ENCODE measurements around the gene CSNK1G1.

The CSNK1G1 gene

DNA sequence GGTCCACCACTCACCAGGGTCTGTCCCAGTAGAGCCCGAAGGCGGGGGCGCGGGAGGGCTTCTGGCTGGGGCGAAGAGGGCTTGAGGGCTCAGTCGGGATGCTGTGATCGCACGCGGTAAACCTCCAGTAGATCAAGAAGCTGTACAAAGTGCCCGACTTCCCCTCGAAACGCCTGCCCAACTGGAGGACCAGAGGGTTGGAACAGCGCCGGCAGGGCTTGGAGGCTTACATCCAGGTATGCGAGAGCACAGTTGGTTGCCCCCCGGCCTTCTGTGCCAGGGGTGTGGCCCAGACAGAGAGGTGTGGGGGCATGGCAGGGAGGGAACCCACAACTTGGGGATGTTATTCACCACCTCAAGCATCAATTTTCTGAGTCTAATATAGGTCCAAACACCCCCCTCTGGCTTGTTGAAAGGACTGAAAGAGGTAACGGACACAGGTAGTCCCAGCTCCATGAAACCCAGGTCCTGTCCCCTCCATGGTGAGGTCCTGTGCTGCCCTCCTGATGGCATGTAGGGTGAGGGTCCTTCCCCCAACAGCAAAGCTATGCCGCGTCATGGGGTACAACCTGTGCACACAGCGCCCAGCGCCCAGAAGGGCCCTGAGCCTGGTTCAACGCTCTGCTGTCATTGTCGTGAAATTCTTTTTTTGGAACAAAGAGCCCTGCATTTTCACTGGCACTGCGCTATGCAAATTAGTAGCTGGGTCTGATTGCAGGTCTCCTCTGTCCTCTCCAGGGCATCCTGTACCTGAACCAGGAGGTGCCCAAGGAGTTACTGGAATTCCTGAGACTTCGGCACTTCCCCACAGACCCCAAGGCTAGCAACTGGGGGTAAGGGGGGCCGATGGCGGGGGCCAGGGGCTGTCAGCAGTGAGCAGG lies 203.2 kb downstream of the CSNK1G1 start:
- DNase-seq: no peak

DNA sequence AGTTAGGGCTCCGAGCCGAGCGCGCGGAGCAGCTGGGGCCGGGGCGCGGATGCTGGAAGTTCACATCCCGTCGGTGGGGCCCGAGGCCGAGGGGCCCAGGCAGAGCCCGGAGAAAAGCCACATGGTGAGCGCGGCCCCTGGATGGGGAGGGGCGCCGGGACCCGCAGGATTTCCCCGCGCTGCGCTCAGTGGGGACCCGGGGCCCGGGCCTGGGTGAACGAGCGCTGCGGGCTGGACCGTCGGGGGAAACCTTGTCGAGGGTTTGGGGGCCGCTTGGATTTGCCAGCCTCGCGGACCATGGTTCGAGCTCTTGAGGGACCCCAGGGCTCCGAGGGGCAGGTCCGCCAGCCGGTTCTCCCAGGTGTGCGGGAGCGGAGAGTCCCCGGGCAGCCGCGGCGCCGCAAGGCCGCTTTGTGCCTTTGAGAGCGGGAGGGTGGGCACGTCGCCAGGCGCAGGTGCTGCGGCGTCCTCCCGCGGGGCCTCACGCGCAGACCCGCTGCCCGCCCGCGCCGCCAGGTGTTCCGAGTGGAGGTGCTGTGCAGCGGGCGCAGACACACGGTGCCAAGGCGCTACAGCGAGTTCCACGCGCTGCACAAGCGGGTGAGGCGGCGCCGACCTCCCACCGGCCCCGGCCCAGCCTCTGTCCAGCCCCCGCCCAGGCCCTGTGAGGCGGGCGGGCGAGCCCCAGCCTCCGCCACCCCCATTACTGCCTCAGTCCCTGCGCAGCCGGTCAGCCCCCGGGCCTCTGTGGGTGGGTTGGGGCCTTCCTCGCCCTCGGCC lies 204.1 kb downstream of the CSNK1G1 start, which contains the start of gene SNX22:
TSS of gene SNX22 (plus strand) at position 5 of the 780 bp plus-strand sequence. CDS start at position 50, 45 bp downstream.
- DNase-seq: peak; percentile 13 to 36

DNA sequence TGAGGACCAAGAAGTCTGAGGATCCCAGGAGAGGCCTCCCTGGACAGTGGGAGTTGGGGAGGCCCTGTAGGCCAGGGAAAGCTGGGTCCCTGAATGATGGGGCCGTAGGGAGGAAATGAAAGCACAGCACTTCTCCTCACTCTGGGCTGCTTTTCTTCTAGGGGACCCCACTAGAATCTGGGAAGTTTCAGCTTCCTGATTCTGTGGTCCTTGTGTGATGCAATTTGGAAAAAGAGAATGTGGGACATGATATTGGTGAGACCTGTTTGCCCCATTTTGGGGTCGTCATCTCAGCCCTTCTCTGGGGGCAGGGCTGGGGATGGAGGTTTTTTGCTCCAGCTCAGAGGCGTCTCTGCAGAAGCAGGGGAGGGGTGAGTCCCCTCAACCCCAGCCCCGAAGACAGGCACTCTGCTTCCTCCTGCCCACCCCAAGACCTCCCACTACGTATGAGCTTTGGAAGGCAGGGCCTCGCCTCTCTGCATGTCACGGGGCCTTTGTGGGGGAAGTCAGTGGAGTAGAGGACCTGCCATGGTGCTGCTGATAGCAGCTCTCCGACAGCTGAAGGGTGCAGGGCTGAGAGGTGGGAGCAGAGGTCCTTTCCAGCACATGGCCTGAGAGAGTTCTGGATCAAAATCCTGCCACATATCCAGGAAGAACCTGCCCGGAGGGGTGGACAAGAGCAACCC lies 205.9 kb downstream of the CSNK1G1 start:
- DNase-seq: no peak

DNA sequence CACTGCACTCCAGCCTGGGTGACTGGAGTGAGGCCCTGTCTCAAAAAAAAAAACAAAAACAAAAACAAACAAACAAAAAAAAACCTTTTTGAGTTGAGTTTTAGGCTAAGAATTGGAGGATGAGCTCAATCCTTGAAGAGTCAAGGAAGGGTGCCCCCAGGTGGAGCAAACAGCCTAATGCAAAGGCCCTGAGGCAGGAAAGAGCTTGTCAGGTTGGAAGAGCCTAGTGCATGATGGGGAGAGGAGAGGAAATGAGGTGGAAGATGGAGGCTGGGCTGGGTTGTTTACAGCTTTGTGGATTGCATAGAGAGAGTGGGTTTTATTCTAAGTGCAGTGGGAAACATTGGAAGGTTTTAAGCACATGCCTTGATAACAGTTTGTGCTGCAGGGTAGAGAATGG lies 206.5 kb downstream of the CSNK1G1 start:
- DNase-seq: no peak

DNA sequence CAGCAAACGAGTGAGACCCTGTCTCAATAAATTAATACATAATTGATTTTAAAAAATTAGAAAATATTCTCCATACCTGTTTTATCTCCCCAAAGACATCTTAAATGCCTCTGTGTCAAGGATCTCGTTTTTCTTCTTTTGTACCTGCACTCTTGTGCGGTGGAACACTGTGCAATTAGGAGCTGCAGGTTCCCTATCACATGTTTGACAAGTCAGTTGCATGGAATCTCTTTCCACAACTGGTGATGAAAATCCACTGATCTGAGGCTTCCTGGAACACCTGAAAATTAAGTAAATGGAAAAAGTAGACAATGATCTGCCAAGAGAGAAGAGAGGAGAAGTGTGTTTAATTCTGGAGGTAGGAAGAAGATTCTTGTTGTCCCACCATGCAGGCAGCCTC lies 207.4 kb downstream of the CSNK1G1 start:
- DNase-seq: no peak

DNA sequence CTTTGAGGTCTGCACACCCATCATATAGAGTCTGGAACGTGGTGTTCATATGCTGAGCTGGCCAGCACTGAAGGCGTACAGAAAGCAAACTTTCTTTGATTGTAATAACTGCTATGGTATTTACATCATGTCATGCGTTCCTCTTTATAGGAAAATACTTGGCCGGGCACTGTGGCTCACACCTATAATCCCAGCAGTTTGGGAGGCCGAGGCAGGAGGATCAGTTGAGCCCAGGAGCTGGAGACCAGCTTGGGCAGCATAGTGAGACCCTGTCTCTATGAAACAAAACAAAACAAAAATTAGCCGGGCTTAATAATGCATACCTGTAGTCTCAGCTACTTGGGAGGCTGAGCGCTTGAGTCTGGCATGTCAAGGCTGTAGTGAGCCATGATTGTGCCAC lies 207.8 kb downstream of the CSNK1G1 start:
- no peak for DNase-seq

DNA sequence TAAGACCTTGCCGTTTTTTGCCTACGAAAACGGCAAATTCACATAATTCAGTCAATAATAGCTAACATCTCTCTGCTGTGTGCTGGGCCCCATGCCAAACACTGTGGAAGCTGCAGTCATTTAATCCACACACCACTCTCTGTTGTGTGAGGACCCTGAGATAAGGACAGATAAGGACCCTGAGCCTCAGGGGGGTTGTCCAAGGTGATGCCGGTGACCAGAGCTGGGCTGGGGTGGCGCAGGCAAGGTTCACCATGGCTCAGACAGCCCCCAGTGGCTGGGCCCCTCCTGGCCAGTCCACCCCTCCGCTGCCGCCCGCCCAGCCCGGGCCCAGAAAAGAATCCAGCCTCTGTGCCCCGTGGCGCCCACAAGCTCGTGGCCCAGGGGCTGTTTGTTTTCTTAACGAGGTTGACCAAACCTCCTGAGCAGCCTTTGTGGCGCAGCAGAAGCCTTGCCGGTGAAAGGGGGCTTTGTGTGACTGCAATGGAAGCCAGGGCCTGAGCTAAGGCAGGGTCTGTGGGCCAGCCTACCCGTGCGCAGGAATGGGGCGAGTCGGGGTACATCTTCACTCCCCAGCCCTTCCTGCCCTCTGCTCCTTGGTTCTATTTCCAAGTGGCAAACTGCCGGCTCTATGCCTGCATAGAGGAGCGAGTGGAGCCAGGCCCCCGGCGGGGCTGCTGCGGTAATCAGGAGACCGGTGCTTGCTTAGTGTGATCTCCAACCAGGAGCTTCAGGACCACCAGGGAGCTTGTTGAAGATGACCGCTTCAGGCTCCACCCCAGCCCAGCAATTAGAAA lies 208.9 kb downstream of the CSNK1G1 start:
- no peak for DNase-seq

DNA sequence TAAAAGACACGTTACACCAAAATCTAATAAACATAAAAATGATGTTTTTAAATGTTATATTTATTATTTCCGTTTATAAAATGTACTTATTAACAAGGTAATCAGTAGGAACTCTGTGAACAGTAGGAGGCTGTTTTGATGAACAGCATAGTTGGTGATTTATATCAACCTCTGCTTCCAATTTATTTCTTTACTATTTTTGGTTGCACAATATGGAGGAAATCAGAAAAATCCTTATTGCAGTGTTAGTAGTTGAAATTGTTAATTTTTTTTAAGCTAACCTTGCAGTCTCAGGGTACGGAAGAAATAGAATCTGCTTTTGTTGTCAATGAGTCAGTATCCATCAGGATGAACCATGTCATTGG lies 209.5 kb downstream of the CSNK1G1 start:
- DNase-seq: no peak

DNA sequence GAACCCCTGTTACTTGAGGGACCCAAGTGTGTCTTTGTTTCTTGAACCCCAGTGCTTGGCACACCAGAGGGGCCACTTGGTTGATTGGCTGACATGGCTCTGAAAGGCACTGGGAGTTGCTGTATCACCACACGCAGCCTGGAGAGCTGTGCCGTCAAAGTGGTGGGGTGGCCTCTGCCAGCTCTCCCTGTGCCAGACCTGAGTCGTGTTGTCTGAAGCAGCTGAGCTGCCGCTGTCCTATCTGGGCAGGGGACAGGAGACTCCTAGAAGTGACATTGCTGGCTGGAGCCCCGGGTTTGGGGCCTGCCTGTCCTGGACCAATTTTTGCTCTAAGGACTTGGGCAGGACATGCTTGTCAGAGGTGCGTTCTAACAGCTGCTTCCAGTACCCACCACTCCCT lies 209.9 kb downstream of the CSNK1G1 start:
- DNase-seq: no peak

DNA sequence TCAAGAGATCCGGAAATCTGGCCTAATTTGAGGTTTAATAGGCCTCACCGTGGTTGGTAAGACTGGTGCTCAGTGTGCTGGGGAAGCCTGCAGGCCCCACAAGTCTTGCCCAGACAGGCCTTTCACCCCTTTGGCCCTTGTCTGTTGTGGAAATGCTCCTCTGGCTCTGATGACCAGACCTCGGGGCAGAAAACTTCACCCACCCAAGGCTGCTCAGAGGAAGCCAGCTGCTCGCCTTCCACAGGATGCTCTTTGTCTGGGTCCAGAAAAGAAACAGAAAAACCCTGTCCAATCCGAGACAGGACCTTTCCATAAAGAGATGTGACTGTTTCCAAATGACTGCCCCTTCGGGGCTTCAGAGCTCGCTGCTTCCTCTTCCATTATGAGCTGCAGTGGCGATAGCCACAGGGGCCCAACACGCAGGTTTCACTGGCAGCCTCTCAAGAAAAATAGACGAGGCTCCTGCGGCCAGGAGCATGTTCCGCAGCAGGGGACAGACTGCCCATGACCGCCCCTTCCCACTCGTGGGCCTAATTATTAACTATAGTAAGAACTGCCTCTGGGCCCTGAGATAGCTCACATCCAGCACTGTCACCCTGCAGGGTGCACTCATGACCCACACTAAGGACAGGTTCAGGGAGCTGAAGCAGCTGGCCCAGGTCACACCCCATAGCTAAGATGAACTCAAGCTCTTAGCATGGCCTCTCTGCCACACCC lies 211.2 kb downstream of the CSNK1G1 start:
- no peak for DNase-seq

DNA sequence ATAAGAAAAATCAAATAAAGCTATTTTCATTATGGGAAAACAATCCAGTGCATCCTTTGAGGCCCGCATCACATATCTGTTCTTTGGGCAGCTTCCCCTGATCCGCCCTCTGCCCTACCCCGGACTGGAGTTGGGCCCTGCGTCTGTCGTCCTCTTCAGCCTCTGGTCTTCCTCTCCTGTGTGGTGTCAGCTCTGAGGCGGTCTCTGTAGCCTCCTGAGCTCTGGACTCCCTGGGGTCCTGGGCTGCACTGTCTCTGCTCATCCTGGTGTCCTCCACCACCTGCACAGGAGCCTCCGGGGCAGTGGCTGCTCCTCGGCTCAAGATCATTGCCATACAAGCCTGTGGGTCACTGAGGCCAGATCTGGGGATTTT lies 211.8 kb downstream of the CSNK1G1 start:
- no peak for DNase-seq

DNA sequence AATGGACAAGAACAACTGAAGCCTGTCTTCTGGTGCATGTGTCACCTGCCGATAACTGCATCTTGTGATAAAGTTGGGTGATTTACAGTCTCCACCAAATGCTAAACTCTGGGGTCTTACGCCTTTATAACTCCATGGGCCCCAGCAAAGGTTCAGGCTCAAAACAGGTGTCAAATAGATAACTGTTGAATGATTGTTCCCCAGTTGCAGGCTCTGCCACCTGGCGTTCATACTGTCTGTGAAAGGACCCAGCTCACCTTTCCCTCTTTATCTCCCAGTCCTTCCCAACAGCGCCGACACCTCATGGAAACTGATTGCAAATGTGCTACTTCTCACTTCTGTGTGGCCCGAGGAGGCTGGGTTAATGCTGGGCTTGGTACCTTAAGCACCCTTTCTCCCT lies 212.7 kb downstream of the CSNK1G1 start:
- DNase-seq: no peak

DNA sequence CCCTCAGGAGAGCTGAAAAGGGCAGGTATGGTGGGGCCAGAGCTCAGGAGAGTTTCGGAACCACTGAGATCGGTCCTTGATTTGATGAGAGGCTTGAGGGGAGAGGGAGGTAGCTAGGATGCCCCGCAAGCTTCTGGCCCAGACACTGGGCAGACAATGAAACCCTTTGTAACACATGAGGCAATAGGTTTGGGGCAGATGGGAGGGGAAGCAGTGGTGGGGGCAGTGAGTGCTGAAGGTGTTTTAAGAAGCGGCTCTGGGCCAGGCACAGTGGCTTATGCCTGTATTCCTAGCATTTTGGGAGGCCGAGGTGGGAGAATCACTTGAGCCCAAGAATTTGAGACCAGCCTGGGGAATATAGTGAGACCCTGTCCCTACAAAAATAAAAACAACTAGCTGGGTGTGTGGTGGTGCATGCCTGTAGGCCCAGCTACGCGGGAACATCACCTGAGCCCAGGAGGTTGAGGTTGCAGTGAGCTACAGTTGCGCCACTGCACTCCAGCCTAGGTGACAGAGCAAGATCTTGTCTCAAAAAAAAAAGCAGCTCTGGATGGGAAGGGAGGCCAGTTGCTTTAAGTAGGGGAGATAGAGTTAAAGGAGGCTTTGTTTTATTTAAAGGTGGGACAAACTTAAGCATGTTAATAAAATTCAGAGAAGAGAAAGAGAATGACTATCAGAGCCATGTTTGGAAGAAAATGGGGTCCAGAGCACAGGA lies 214.0 kb downstream of the CSNK1G1 start:
- no peak for DNase-seq

DNA sequence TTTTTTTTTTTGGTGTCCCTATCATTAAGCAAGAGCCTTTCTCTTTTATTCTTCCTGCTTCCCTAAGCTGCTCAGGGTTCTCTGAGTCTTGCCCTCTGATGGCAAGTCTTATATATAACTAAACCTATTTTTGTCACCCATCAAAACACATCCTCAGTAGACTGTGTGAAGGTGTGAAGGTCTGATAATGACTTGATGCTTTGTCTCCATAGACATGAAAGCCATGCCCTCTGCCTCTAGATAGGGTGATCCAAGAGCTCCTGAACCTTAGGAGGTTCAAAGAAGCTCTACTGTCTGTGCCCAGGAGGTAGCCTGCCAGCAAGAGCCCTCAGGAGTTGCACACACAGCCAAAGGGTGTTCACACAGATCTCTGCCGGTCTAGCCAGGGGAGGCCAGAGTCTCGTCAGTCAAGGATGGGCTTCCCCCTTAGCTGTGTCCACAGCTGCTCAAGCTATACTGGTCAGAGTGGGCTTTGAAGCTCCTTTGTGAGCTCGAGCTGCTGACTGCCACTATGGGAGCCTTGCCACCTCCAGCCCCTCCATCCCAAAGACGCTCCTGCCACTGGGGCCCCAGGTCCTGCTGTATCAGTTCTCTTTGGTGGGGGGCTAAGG lies 217.5 kb downstream of the CSNK1G1 start:
- no peak for DNase-seq

DNA sequence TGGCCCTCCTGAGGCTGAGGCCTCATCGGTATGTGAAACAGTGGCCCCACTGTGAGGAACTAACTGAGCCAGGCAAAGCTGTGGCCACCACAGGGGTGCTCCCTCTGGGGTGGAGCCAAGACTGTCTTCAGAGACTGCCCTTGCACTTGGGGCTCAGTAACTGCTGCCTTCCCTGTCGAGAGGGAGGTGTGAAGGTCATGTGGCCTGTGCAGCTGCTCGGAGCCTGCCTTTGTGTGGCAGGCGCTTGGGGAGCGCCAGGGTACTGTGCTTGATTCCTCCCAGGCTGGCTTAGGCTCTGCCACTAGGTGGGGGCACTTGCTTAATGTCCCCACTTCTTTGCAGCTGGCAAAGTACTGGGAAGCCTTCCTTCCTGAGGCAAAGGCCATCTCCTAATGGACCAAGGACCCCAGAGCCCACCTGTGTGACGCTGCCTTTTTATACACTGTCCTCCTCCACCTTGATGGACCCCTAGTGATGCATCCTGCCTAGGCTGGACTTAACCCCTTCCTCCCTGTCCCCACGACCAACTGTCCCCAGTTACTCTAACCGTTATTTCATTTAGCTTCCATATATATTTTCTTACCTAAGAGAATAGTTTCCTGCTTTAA lies 218.6 kb downstream of the CSNK1G1 start:
- DNase-seq: no peak

DNA sequence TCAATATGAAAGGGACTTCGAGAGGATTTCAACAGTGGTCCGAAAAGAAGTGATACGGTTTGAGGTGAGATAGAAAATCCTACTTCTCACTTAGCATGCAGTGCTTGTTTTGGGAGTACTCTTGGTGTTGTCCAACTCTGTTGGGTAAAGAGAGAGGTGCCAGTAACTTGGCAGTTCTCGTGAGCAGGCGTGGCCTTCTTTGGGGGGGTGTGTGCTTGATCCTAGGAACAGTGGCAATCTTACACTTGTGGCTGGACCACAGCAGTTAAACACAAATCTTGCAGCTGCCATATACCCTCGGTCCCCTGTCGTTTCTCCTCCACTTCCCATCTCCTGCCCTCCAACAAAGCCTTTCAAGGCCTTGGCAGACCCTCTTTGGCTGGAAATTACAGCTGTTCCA lies 219.6 kb downstream of the CSNK1G1 start:
- no peak for DNase-seq

DNA sequence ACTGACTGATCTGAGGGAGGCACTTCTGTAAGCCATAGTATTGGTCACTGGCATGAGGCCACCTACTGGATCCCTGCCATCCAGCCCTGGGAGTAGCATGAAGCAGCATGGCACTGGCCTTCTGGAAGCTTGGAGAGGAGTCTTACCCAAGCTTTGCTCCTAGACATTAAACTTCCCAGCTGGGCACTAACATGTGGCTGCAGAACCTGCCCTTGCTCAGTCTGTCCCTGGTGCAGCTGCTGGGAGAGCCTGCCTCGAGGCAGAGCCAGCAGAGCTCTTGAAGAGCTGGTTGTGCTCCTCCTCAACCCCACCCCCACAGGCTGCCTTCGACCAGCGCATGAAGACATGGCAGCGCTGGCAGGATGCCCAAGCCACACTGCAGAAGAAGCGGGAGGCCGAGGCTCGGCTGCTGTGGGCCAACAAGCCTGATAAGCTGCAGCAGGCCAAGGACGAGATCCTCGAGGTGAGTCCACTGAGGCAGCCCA lies 221.6 kb downstream of the CSNK1G1 start:
- no peak for DNase-seq

DNA sequence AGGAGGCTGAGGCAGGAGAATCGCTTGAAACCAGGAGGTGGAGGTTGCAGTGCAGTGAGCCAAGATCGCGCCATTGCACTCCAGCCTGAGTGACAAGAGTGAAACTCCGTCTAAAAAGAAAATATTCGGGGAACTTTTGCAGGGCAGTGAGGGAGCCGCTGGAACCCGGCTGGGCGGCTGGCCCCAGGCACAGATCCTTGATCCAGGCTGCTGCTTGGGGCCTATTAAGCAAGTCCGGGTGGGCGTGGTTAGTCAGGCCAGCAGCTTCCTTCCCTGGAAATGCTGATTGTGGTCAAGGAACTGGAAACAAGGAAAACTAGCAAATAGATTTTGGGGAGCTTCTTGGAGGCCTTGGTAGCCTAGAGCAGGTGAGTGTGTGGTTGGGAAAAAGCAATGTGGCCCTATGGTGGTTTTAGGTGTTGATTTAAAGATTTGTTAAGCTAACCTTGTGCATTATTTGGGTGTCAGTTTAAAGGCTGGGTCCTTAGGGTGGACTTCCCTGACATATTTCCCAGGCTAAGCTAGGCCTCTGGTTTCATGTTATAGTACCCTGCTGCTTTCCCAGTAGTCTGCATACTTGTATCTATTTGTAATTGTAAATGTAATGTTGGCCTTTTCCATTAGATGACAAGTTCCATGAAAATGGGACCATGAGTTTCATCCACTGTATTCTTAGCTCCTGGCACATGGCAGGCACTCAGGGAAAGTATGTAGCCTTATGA lies 222.2 kb downstream of the CSNK1G1 start:
- no peak for DNase-seq

DNA sequence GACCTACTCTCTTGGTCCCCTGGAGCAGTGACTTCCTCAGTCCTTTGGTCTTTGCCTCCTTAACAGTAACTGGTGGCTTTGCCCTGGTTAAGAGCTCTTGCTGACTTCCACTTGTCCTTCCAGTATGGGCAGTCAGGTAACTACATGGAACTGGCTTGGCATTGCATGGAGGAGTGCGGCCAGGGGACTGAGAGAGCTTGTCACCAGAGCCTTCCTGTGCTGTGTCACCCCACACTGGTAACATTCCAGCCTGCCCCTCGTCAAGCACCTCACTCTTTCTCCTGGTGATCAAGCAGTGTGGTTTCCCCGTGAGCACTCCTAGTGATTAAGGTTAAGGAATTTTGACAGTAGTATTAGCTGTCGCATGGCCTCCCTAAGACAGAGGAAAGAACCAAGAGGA lies 223.8 kb downstream of the CSNK1G1 start:
- DNase-seq: no peak

DNA sequence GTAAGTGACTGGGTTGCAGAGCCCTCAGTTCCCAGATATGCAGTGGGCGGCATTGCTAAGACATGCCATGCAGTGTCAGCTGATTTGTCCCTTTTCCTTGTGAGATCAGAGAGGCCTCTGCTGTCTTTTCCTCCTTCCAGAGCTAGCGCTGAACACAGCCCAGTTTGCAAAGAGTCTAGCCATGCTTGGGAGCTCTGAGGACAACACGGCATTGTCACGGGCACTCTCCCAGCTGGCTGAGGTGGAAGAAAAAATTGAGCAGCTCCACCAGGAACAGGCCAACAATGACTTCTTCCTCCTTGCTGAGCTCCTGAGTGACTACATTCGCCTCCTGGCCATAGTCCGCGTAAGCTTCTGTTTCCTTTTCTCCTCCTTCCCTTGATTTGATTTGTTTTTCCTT lies 224.4 kb downstream of the CSNK1G1 start:
- no peak for DNase-seq

All from activated CD4-positive, alpha-beta T cell treated with anti-CD3 and anti-CD28 coated beads for 4 hours (primary cell).